Kidney epithelial cell (primary cell): Measurements from ENCODE around the gene VWF. TPM values are rescaled to one million over a fixed set of nuclear protein-coding genes. Genes with fewer than 3 reads are reported as not detected.
"Not testable (repeated sequence)": the region's sequence is repeated elsewhere in the genome, so short reads cannot be mapped to it uniquely, and the experiment has no call there.

Experiments used
- DNase-seq: peaks from one replicate; pipeline ENCODE4 v3.0.0-alpha.2; 2010; ENCODE audit warnings: low read depth
- H3K27me3 ChIP-seq: 2 replicates; pipeline ENCODE4 v1.6.0; 2011; ENCODE audit warnings: low read length; ENCODE audit not compliant: control insufficient read depth, insufficient read depth
- H3K36me3 ChIP-seq: 2 replicates; pipeline ENCODE4 v1.5.1; 2011; ENCODE audit warnings: low read length; ENCODE audit not compliant: control insufficient read depth, insufficient read depth
- H3K4me3 ChIP-seq: 2 replicates; pipeline ENCODE4 v1.5.1; 2011; ENCODE audit warnings: low read depth, mild to moderate bottlenecking, control low read depth, low read length
- CTCF ChIP-seq: IDR thresholded peaks from 2 replicates; pipeline ENCODE4 v1.5.1; 2011; ENCODE audit warnings: mild to moderate bottlenecking, moderate library complexity, low read length, control low read depth, inconsistent platforms; ENCODE audit not compliant: insufficient read depth, poor library complexity, severe bottlenecking
- total RNA-seq: library from RNA; depleted of rRNA; stranded (reverse); fragments of >200 nt; gene quantifications from 2 replicates; pipeline ENCODE4 v1.2.3, GENCODE V29; 2015

The VWF gene
- total RNA-seq, 1 donor from 2014 or later, result 0.42 TPM

GRCh38 chr12:6104027-6104426 lies 20.4 kb downstream of the VWF start:
- H3K4me3 ChIP-seq, result no peak overlapping the region
- no peak for TF ChIP-seq CTCF
- no peak for DNase-seq
- no peaks in the 10 kb centered on the region for H3K36me3 ChIP-seq
- H3K27me3 ChIP-seq, result no peaks in the 10 kb centered on the region

- H3K4me3 ChIP-seq, H3K27me3 ChIP-seq, H3K36me3 ChIP-seq, DNase-seq: not testable (repeated sequence)
These were observed 22.4 kb downstream of the VWF start for GRCh38 chr12:6102021-6102420.

- no peaks in the 10 kb centered on the region for H3K27me3 ChIP-seq
- no peaks in the 10 kb centered on the region for H3K36me3 ChIP-seq
- TF ChIP-seq CTCF, result no peak
- DNase-seq, result no peak
- no peak overlapping the region for H3K4me3 ChIP-seq
These were observed 25.2 kb downstream of the VWF start for GRCh38 chr12:6099316-6099715.

- no peaks in the 10 kb centered on the region for H3K27me3 ChIP-seq
- H3K36me3 ChIP-seq, result no peaks in the 10 kb centered on the region
- no peak overlapping the region for H3K4me3 ChIP-seq
- no peak for TF ChIP-seq CTCF
- DNase-seq, result no peak
These were observed 27.1 kb downstream of the VWF start for GRCh38 chr12:6097411-6097810.

- Histone ChIP-seq H3K27me3 (no peaks in the 10 kb centered on the region), H3K36me3 (no peaks in the 10 kb centered on the region), H3K4me3 (no peak overlapping the region)
- TF ChIP-seq CTCF, result no peak
- no peak for DNase-seq
These were observed 27.9 kb downstream of the VWF start for GRCh38 chr12:6096527-6096926.

- no peaks in the 10 kb centered on the region for H3K27me3 ChIP-seq
- TF ChIP-seq CTCF, result no peak
- no peak overlapping the region for H3K4me3 ChIP-seq
- H3K36me3 ChIP-seq, result no peaks in the 10 kb centered on the region
- no peak for DNase-seq
These were observed 29.2 kb downstream of the VWF start for GRCh38 chr12:6095269-6095668.

GRCh38 chr12:6093764-6094163 lies 30.7 kb downstream of the VWF start:
- Histone ChIP-seq H3K27me3 (no peaks in the 10 kb centered on the region), H3K36me3 (no peaks in the 10 kb centered on the region), H3K4me3 (no peak overlapping the region)
- DNase-seq, result no peak
- TF ChIP-seq CTCF, result no peak
